HG02763 (cell line): Measurements from ENCODE around the gene SPSB1.

Source experiments
- ATAC-seq: cut with Tn5 transposase; IDR thresholded peaks from one replicate; pipeline ENCODE4 v1.9.1; 2021; ENCODE audit warnings: mild to moderate bottlenecking, moderate library complexity; ENCODE audit not compliant: unreplicated experiment

The SPSB1 gene

GRCh38 chr1:9416506-9416905 is 123.8 kb downstream of the SPSB1 start:
- no peak for ATAC-seq

GRCh38 chr1:9416918-9417500 is 124.3 kb downstream of the SPSB1 start:
- no peak for ATAC-seq

GRCh38 chr1:9417695-9418094 is 125.0 kb downstream of the SPSB1 start:
- no peak for ATAC-seq

GRCh38 chr1:9418851-9419250 is 126.2 kb downstream of the SPSB1 start:
- ATAC-seq, result no peak
